ENCODE data around the gene GON4L.
"Not testable (repeated sequence)": the region's sequence is repeated elsewhere in the genome, so short reads cannot be mapped to it uniquely, and the experiment has no call there.

DNA sequence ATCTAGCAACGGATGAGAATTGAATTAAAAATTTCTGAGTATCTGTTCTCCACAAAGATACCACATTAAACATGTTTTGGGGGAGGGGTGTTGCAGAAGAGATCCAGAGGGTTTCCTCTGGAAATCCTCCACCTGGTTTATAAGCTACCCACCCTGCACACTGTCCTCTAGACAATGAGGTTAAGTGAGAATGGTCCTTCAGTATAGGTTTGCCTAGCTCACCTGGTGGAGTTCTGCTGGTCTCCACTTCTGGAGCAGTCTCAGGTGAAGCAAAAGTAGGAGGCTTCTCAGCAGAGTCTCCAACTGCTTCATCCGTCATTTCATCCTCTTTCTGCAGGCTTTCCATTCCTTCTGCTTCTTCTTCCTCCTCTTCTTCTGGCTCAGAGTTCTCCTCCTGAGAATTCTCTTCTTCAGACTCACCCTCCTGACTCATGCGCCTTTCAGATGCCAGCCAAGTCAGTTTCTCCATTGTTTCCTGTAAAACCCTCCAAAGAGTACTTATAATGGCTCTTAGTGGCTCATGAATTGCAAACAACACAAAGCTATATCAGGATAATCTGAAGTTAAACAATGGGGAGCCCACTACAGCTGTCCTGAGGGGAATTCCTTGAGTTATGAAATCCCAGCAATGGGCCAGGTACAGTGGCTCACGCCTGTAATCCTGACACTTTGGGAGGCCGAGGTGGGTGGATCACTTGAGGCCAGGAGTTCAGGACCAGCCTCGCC is 93.8 kb downstream of the GON4L start:
- TF ChIP-seq, protein P1, sequence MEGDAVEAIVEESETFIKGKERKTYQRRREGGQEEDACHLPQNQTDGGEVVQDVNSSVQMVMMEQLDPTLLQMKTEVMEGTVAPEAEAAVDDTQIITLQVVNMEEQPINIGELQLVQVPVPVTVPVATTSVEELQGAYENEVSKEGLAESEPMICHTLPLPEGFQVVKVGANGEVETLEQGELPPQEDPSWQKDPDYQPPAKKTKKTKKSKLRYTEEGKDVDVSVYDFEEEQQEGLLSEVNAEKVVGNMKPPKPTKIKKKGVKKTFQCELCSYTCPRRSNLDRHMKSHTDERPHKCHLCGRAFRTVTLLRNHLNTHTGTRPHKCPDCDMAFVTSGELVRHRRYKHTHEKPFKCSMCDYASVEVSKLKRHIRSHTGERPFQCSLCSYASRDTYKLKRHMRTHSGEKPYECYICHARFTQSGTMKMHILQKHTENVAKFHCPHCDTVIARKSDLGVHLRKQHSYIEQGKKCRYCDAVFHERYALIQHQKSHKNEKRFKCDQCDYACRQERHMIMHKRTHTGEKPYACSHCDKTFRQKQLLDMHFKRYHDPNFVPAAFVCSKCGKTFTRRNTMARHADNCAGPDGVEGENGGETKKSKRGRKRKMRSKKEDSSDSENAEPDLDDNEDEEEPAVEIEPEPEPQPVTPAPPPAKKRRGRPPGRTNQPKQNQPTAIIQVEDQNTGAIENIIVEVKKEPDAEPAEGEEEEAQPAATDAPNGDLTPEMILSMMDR (IDR thresholded peaks at IDR 0.05): not testable (repeated sequence)
- not testable (repeated sequence) for TF ChIP-seq POLR2A (IDR thresholded peaks at IDR 0.05)
